ENCODE results near the gene FAM222B.

- TF ChIP-seq, protein P1, sequence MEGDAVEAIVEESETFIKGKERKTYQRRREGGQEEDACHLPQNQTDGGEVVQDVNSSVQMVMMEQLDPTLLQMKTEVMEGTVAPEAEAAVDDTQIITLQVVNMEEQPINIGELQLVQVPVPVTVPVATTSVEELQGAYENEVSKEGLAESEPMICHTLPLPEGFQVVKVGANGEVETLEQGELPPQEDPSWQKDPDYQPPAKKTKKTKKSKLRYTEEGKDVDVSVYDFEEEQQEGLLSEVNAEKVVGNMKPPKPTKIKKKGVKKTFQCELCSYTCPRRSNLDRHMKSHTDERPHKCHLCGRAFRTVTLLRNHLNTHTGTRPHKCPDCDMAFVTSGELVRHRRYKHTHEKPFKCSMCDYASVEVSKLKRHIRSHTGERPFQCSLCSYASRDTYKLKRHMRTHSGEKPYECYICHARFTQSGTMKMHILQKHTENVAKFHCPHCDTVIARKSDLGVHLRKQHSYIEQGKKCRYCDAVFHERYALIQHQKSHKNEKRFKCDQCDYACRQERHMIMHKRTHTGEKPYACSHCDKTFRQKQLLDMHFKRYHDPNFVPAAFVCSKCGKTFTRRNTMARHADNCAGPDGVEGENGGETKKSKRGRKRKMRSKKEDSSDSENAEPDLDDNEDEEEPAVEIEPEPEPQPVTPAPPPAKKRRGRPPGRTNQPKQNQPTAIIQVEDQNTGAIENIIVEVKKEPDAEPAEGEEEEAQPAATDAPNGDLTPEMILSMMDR (IDR thresholded peaks at IDR 0.05) = no peak
- no peak for TF ChIP-seq POLR2A (IDR thresholded peaks at IDR 0.05)
These were observed 38.0 kb upstream of the FAM222B start for GRCh38 chr17:28880572-28880945.
